ENCODE data around the gene STXBP5L. TPM values are rescaled to one million over a fixed set of nuclear protein-coding genes. Genes with fewer than 3 reads are reported as not detected.
"Not testable (repeated sequence)": the region's sequence is repeated elsewhere in the genome, so short reads cannot be mapped to it uniquely, and the experiment has no call there.

The STXBP5L gene
- total RNA-seq, 2 donors from 2014 or later = not detected

- Mint-ChIP-seq H3K9me3 (no peaks in the 10 kb centered on the region), H3K4me3 (no peak overlapping the region), H3K36me3 (ENCODE audit: low read depth) (no peaks in the 10 kb centered on the region), H3K27me3 (no peaks in the 10 kb centered on the region), H3K4me1 (no peaks in the 10 kb centered on the region), H3K27ac (no peak overlapping the region)
- no peak for ATAC-seq (replicated peaks)
These were observed 323.9 kb downstream of the STXBP5L start for GRCh38 chr3:121231872-121232271.

DNA sequence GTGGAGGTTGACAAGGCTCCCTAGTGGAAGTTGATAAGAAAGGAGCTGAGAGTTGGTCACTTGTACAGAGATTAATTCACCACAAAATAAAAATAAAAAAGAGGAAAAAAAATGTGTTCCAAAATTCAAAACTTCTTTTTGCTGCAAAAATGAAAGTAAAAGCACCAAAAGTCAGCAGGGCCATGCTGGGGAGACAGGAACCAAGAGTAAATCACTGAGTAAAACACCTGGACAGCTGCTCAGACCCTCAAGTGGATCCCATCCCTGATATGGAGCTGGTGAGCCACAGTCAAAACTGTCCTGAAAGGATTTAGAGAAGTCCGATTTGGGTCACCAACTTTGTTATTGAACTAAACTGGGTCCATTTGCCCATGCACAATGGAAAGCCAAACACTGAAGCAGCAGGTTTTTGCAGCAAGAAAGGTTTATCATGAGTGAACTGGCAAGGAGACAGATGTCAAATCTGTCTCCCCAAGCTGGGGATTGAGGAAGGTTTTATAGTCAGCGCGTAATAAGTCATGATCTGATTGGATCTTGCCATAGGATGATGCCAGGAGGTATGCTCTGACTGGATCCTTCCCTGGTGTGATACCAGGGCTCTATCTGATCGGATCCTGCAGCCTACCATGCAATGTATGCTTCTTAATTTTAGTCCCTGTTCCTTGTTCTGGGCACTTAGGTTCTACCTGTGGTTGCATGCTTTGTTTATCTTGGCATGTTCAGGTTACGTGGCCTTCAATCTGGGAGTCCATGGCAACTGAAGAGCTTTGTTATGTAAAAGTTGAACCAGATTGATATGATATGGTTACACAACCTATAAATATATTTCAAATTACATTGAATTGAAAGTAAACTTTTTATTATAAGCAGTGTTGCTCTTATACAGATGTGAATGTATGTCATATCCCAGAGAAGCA is 324.6 kb downstream of the STXBP5L start:
- no peaks in the 10 kb centered on the region for H3K4me1 Mint-ChIP-seq
- no peak overlapping the region for H3K27ac Mint-ChIP-seq
- no peaks in the 10 kb centered on the region for H3K9me3 Mint-ChIP-seq
- H3K36me3 Mint-ChIP-seq (ENCODE audit: low read depth) = no peaks in the 10 kb centered on the region
- H3K4me3 Mint-ChIP-seq = no peak overlapping the region
- peaks cover 2% of the 10 kb centered on the region for H3K27me3 Mint-ChIP-seq
- ATAC-seq (replicated peaks) = no peak

DNA sequence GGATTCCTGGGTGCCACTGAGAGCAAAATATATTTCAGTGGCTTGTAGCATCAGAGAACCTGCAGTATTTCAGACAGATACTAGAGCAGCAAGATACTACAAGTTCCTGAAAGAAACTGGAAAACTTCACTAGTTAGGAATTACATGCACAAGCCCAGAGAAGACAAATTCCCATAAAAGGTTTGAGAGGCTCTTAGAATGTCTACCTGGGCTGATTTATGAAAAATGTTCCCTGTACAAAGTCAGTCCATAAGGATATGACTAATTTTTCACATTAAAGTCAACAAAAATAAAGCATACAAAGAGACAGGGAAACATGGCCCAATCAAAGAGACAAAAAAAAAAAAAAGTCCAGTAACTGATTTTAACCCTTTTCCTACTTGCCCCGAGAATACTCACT is 335.2 kb downstream of the STXBP5L start:
- Mint-ChIP-seq H3K4me1 (no peaks in the 10 kb centered on the region), H3K9me3 (no peaks in the 10 kb centered on the region), H3K27me3 (no peaks in the 10 kb centered on the region), H3K27ac (no peak overlapping the region), H3K36me3 (ENCODE audit: low read depth) (no peaks in the 10 kb centered on the region), H3K4me3 (no peak overlapping the region)
- no peak for ATAC-seq (replicated peaks)

DNA sequence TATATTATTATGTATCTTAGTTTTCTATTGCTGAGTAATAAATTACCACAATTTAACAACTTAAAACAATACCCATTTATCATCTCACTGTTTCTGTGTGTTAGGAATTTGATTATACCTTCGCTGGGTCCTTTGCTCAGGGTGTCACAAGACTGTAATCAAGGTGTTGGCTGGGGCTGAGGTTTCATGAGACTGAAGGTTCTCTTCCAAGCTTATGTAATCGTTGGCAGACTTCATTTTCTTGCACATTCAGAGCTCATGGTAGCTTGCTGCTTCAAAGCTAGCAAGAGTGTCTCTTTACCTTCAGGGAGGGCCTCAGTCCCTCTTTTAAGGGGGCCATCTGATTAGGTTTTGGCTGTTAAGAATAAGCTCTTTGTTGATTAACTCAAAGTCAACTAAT is 344.7 kb downstream of the STXBP5L start:
- no peak for ATAC-seq (replicated peaks)
- Mint-ChIP-seq H3K36me3 (ENCODE audit: low read depth) (no peaks in the 10 kb centered on the region), H3K4me3 (no peak overlapping the region), H3K27ac (no peak overlapping the region), H3K27me3 (no peaks in the 10 kb centered on the region), H3K4me1 (no peaks in the 10 kb centered on the region), H3K9me3 (no peaks in the 10 kb centered on the region)

DNA sequence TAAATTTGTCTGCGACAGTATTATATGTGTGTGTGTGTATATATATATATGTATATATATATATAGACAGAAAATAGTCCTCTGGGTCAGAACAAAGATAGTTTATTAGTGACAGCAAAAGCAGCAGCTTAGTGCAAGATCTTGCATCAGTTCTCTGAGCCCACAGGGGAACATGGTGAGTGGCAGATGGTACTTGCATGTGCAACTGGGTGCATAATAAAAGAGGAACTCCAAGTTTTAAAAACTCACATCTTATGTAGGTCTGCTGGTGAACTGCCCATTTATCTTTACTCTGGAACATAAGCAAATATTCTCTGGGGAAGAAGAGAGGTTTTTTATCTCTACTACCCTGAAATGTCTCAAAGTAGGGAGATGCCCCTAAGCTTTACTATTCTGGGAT is 361.4 kb downstream of the STXBP5L start:
- no peak overlapping the region for H3K27ac Mint-ChIP-seq
- no peaks in the 10 kb centered on the region for H3K27me3 Mint-ChIP-seq
- no peak for ATAC-seq (replicated peaks)
- no peaks in the 10 kb centered on the region for H3K36me3 Mint-ChIP-seq (ENCODE audit: low read depth)
- H3K4me3 Mint-ChIP-seq = no peak overlapping the region
- no peaks in the 10 kb centered on the region for H3K4me1 Mint-ChIP-seq
- H3K9me3 Mint-ChIP-seq = peaks cover 5% of the 10 kb centered on the region

- Mint-ChIP-seq H3K27ac (no peak overlapping the region), H3K9me3 (peaks cover 13% of the 10 kb centered on the region), H3K4me1 (no peaks in the 10 kb centered on the region), H3K36me3 (ENCODE audit: low read depth) (no peaks in the 10 kb centered on the region), H3K27me3 (no peaks in the 10 kb centered on the region), H3K4me3 (no peak overlapping the region)
- no peak for ATAC-seq (replicated peaks)
These were observed 366.4 kb downstream of the STXBP5L start for GRCh38 chr3:121274411-121274810.

GRCh38 chr3:121295452-121295851 is 387.4 kb downstream of the STXBP5L start:
- Mint-ChIP-seq H3K9me3 (no peaks in the 10 kb centered on the region), H3K27me3 (no peaks in the 10 kb centered on the region), H3K27ac (no peak overlapping the region), H3K36me3 (ENCODE audit: low read depth) (no peaks in the 10 kb centered on the region), H3K4me3 (no peak overlapping the region), H3K4me1 (no peaks in the 10 kb centered on the region)
- ATAC-seq (replicated peaks) = no peak

DNA sequence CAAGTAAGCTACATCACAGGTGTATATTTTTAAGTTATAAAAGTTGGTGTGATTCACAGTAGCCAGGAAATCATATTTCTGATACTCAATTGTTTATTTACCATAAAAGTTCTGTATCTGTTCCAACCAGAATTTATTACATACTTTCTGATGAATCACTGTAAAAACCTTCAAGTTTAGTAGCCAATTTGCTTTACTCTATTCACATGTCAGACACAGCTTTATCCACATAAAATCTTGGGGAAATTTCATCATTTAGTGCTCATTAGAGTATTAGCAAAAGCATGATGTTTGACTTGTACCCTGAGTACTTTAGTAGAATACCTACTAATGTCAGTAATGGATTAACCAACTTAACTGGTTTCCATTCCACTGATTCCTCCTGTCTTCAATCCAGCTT is 388.0 kb downstream of the STXBP5L start:
- no peaks in the 10 kb centered on the region for H3K9me3 Mint-ChIP-seq
- no peaks in the 10 kb centered on the region for H3K36me3 Mint-ChIP-seq (ENCODE audit: low read depth)
- no peak overlapping the region for H3K27ac Mint-ChIP-seq

DNA sequence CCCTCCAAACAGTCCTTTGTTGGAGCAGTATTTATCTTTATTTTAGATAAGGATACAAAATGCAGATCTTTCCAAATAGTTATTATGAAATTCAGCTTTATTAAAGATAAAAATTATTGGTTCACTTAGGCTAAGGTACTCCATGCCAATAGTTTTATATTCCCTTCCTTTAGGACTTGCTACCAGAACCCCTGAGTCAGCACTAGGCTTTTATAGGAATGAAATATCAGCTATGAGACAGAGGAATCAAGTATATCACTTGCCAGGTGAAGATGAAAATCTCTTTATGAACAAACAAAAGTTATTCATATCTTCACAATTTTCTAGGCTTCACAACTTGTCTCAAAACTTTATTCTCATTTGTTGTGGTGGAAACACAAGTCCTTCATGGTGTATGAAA is 416.3 kb downstream of the STXBP5L start:
- H3K4me1 Mint-ChIP-seq = no peaks in the 10 kb centered on the region
- no peaks in the 10 kb centered on the region for H3K36me3 Mint-ChIP-seq (ENCODE audit: low read depth)
- H3K4me3 Mint-ChIP-seq = no peak overlapping the region
- H3K9me3 Mint-ChIP-seq = no peaks in the 10 kb centered on the region
- ATAC-seq (replicated peaks) = no peak
- no peaks in the 10 kb centered on the region for H3K27me3 Mint-ChIP-seq
- H3K27ac Mint-ChIP-seq = no peak overlapping the region

More for the DNA sequence above, 388.0 kb downstream of the STXBP5L start:
- Mint-ChIP-seq H3K4me3 (no peak overlapping the region), H3K27me3 (no peaks in the 10 kb centered on the region), H3K4me1 (no peaks in the 10 kb centered on the region)
- ATAC-seq (replicated peaks) = no peak

DNA sequence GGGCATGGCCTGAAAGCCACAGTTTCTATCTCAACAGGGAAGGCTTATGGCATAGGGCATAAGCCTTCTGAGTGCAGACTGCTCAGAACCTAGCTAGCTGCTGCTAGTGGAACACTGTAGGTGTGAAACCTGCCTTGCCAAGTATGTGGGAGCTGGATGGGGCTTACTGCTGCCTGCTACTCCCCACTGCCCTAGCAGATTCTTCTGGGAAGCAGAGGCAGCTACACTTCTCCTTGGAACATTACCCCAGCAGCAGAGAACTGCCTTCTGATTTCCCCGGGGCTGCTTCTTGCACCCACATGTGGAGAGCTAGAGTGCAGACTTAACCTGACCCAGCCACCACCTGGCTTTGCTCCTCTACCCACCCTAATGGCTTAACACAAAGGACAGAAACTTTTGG is 422.1 kb downstream of the STXBP5L start:
- Mint-ChIP-seq H3K27me3 (peaks cover 9% of the 10 kb centered on the region), H3K9me3 (no peaks in the 10 kb centered on the region), H3K4me3 (no peak overlapping the region), H3K36me3 (ENCODE audit: low read depth) (no peaks in the 10 kb centered on the region), H3K4me1 (no peaks in the 10 kb centered on the region), H3K27ac (no peak overlapping the region)
- ATAC-seq (replicated peaks) = no peak

DNA sequence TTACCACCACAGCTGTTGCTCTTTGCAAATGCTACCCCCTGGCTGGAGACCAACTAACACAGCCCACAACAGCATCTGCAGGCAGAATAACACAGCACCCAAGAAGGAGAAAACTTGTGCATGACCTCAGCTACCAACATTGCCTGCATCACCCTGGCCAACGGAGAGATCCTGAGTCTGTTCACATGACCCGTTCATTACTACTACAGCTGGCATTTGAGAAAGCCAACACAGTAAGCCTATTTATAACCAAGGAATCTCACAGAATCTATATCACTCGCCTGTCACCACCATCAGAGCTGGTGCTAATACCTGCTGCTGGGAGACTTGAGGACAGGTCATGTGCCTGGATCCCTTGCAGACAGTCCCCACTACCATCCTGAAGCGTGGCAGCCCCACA is 422.6 kb downstream of the STXBP5L start:
- peaks cover 11% of the 10 kb centered on the region for H3K27me3 Mint-ChIP-seq
- H3K4me3 Mint-ChIP-seq = no peak overlapping the region
- no peaks in the 10 kb centered on the region for H3K4me1 Mint-ChIP-seq
- H3K9me3 Mint-ChIP-seq = no peaks in the 10 kb centered on the region
- no peak for ATAC-seq (replicated peaks)
- H3K27ac Mint-ChIP-seq = no peak overlapping the region
- no peaks in the 10 kb centered on the region for H3K36me3 Mint-ChIP-seq (ENCODE audit: low read depth)

DNA sequence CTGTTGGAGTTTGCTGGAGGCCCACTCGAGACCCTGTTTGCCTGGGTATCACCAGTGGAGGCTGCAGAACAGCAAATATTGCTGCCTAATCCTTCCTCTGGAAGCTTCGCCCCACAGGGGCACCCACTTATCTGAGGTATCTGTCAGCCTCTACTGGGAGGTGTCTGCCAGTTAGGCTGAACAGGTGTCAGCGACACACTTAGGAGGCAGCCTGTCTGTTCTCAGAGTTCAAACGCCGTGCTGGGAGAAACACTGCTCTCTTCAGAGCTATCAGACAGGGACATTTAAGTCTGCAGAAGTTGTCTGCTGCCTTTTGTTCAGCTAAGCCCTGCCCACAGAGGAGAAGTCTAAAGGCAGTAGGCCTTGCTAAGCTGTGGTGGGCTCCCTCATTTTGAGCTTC is 448.0 kb downstream of the STXBP5L start:
- H3K27me3 Mint-ChIP-seq; H3K27ac Mint-ChIP-seq; H3K4me1 Mint-ChIP-seq; H3K36me3 Mint-ChIP-seq (ENCODE audit: low read depth); ATAC-seq (replicated peaks); H3K4me3 Mint-ChIP-seq: not testable (repeated sequence)
- H3K9me3 Mint-ChIP-seq = peaks cover 18% of the 10 kb centered on the region

GRCh38 chr3:121362035-121362734 is 454.2 kb downstream of the STXBP5L start:
- Mint-ChIP-seq H3K36me3 (ENCODE audit: low read depth) (no peaks in the 10 kb centered on the region), H3K9me3 (peaks cover 9% of the 10 kb centered on the region), H3K27me3 (no peaks in the 10 kb centered on the region), H3K4me1 (no peaks in the 10 kb centered on the region), H3K4me3 (no peak overlapping the region), H3K27ac (no peak overlapping the region)
- no peak for ATAC-seq (replicated peaks)

- not testable (repeated sequence) for H3K27ac Mint-ChIP-seq; H3K36me3 Mint-ChIP-seq (ENCODE audit: low read depth); H3K4me1 Mint-ChIP-seq; H3K4me3 Mint-ChIP-seq; H3K9me3 Mint-ChIP-seq; ATAC-seq (replicated peaks)
- H3K27me3 Mint-ChIP-seq = peaks cover 11% of the 10 kb centered on the region
These were observed 480.3 kb downstream of the STXBP5L start for GRCh38 chr3:121388308-121388707.

GRCh38 chr3:121395967-121396366 is 488.0 kb downstream of the STXBP5L start:
- not testable (repeated sequence) for H3K36me3 Mint-ChIP-seq (ENCODE audit: low read depth); H3K4me1 Mint-ChIP-seq; ATAC-seq (replicated peaks); H3K9me3 Mint-ChIP-seq; H3K27ac Mint-ChIP-seq; H3K4me3 Mint-ChIP-seq
- peaks cover 15% of the 10 kb centered on the region for H3K27me3 Mint-ChIP-seq

Measured in activated T-helper 17 cell treated with anti-CD3 and anti-CD28 coated beads, Interleukin-2, amount 50 U/mL, for 72 hours (primary cell).